A549 (cell line): ENCODE measurements around the gene ROCK1. TPM values are rescaled to one million over a fixed set of nuclear protein-coding genes. Genes with fewer than 3 reads are reported as not detected.

ENCODE experiments used
- ATAC-seq, 2 experiments: fragments of 200-7000 bp in 1 of 2; fragments of >200 bp in 1 of 2; cut with Nextera tagmentation in 1 of 2; cut with Tn5 transposase in 1 of 2; 3 replicates each; pipeline versions ENCODE4 v1.8.0 to v1.9.1; 2018 to 2020; ENCODE audit warnings: mild to moderate bottlenecking in 1 of 2, moderate library complexity in 1 of 2
- CTCF ChIA-PET: fragments of 300-600 bp; sonication (Branson Sonifier 250); formaldehyde crosslinking; extraction: SDS; loops from one replicate; lab custom pipeline; 2021; ENCODE audit warnings: antibody characterized with exemption, inconsistent platforms; lab: Yijun Ruan, JAX
- POLR2A ChIA-PET: fragments of 350-600 bp; formaldehyde crosslinking; extraction: SDS; loops from one replicate; lab custom pipeline; 2021; ENCODE audit warnings: antibody characterized with exemption, inconsistent platforms; lab: Yijun Ruan, JAX
- DNase-seq, 2 experiments: peaks; one replicate each; pipeline versions ENCODE4 v3.0.0 to v3.0.0-alpha.2; 2011 to 2016; ENCODE audit warnings: low read depth in 1 of 2, low spot score in 1 of 2
- FAIRE-seq: peaks from 2 replicates; lab custom pipeline; 2011; peaks lifted over from hg19 to GRCh38; lab: Jason Lieb, UNC
- H3K27ac ChIP-seq, 2 experiments: fragments of >200 bp; sonication (Bioruptor Twin); formaldehyde crosslinking; 3 replicates each; pipeline ENCODE4 v1.5.1; 2016 to 2017
- H3K4me1 ChIP-seq: fragments of >200 bp; sonication (Bioruptor Twin); formaldehyde crosslinking; 3 replicates; pipeline ENCODE4 v1.6.1; 2016
- H3K4me2 ChIP-seq: fragments of >200 bp; sonication (Bioruptor Twin); formaldehyde crosslinking; 3 replicates; pipeline ENCODE4 v1.6.1; 2016
- H3K4me3 ChIP-seq: fragments of >200 bp; sonication (Bioruptor Twin); formaldehyde crosslinking; 3 replicates; pipeline ENCODE4 v1.5.1; 2016
- H3K9me3 ChIP-seq: fragments of >200 bp; sonication (Bioruptor Twin); formaldehyde crosslinking; 3 replicates; pipeline ENCODE4 v1.6.1; 2016
- BHLHE40 ChIP-seq: IDR thresholded peaks from 2 replicates; pipeline ENCODE4 v1.6.1; 2012; ENCODE audit warnings: low read depth, low read length, inconsistent platforms
- CBX8 ChIP-seq: fragments of 200-600 bp; sonication (generic); IDR thresholded peaks from 2 replicates; pipeline ENCODE4 v1.6.1; 2016
- CTCF ChIP-seq: fragments of >200 bp; sonication (Bioruptor Twin); formaldehyde crosslinking; IDR thresholded peaks from 3 replicates; pipeline ENCODE4 v1.5.1; 2016
- EHMT2 ChIP-seq: fragments of 200-600 bp; sonication (generic); IDR thresholded peaks from 2 replicates; pipeline ENCODE4 v1.6.1; 2016; ENCODE audit warnings: antibody characterized with exemption, low read depth, mild to moderate bottlenecking, moderate library complexity
- ESRRA ChIP-seq: fragments of 150-350 bp; IDR thresholded peaks from 2 replicates; pipeline ENCODE4 v1.6.1; 2014; ENCODE audit warnings: mild to moderate bottlenecking, low read length, borderline replicate concordance
- GATA3 ChIP-seq: IDR thresholded peaks from 2 replicates; pipeline ENCODE4 v1.6.1; 2012; ENCODE audit warnings: borderline replicate concordance
- HES2 ChIP-seq: fragments of >200 bp; sonication (Bioruptor Twin); formaldehyde crosslinking; IDR thresholded peaks from 2 replicates; pipeline ENCODE4 v1.6.1; 2016
- HOXB13 ChIP-seq: fragments of 250-450 bp; sonication (Bioruptor Pico); IDR thresholded peaks from 2 replicates; pipeline ENCODE4 v1.5.0; 2020; ENCODE audit warnings: low read depth, mild to moderate bottlenecking, moderate library complexity
- HOXB5 ChIP-seq: fragments of 250-450 bp; sonication (Bioruptor Pico); IDR thresholded peaks from 2 replicates; pipeline ENCODE4 v1.5.0; 2020; ENCODE audit warnings: mild to moderate bottlenecking, moderate library complexity
- MAFK ChIP-seq: fragments of 450-650 bp; IDR thresholded peaks from 2 replicates; pipeline ENCODE4 v1.6.1; 2014; ENCODE audit not compliant: partially characterized antibody
- MAX ChIP-seq: IDR thresholded peaks from 2 replicates; pipeline ENCODE4 v1.6.1; 2012
- PBX3 ChIP-seq: IDR thresholded peaks from 2 replicates; pipeline ENCODE4 v1.6.1; 2012
- TFCP2L1 ChIP-seq: fragments of 250-450 bp; sonication (Bioruptor Pico); IDR thresholded peaks from 2 replicates; pipeline ENCODE4 v1.5.0; 2021; ENCODE audit warnings: mild to moderate bottlenecking
- TP53 ChIP-seq: fragments of 250-450 bp; sonication (Bioruptor Pico); IDR thresholded peaks from 2 replicates; pipeline ENCODE4 v1.5.0; 2021; ENCODE audit warnings: mild to moderate bottlenecking, moderate library complexity
- USF2 ChIP-seq: fragments of 450-650 bp; IDR thresholded peaks from 2 replicates; pipeline ENCODE4 v1.6.1; 2014; ENCODE audit warnings: antibody characterized with exemption
- ZC3H11A ChIP-seq: fragments of 450-650 bp; IDR thresholded peaks from 2 replicates; pipeline ENCODE4 v1.6.1; 2014; ENCODE audit warnings: antibody characterized with exemption, mild to moderate bottlenecking
- ZNF302 ChIP-seq: fragments of 250-450 bp; sonication (Bioruptor Pico); IDR thresholded peaks from 2 replicates; pipeline ENCODE4 v1.9.0; 2021; ENCODE audit warnings: inconsistent platforms, mild to moderate bottlenecking, moderate library complexity
- WGBS: methylation state at CpG from one replicate; pipeline ENCODE4 v1.1.6; 2017; ENCODE audit errors: missing lambda C conversion rate; 5-methylcytosine and 5-hydroxymethylcytosine counted together
- polyA plus RNA-seq, 4 experiments: library from polyadenylated mRNA; depleted of rRNA in 3 of 4; stranded (reverse); fragments of >200 nt; fragmentation: RNase III in 1 of 4; extraction: RNeasy Plus Mini Kit Qiagen cat#74134 plus additional on column Dnase treatment in 1 of 4; gene quantifications; 2 replicates in 3 of 4; 3 replicates in 1 of 4; pipeline ENCODE4 v1.2.3, GENCODE V29; 2011 to 2017

Gene ROCK1
- polyA plus RNA-seq, 2 of the 4 experiments (the other 2 are of a cell fraction) = 20.5 to 31.8 TPM

- WGBS = 96% methylated on average over 5 of the region's 9 CpGs
- ChIA-PET CTCF (no interaction called here), POLR2A (interaction anchor here (1.2 kb wide), 1 partner anchor 12 kb away, joined by 5 read pairs; the partner anchor contains the start of gene ROCK1)
- no peak overlapping the region for H3K4me2 ChIP-seq
- TF ChIP-seq BHLHE40 (no peak), ZC3H11A (no peak), HOXB13 (no peak), PBX3 (no peak), TFCP2L1 (CRISPR knock-in tag) (no peak), EHMT2 (no peak)
- no peaks in the 10 kb centered on the region for H3K9me3 ChIP-seq
- no peak overlapping the region for H3K4me3 ChIP-seq
- DNase-seq = no peak
- peaks cover 24% of the 10 kb centered on the region; the same call in 2 of the 3 replicates for H3K4me1 ChIP-seq
- no peak overlapping the region for H3K27ac ChIP-seq
- no peak for ATAC-seq
- no peak for FAIRE-seq
These were observed 12.2 kb downstream of the ROCK1 start for GRCh38 chr18:21099442-21099841.

GRCh38 chr18:21096760-21097159, 14.9 kb downstream of the ROCK1 start:
- FAIRE-seq (no peak), DNase-seq (no peak), ATAC-seq (no peak)
- TF ChIP-seq HOXB13 = no peak
- no peak for TF ChIP-seq HOXB5 (CRISPR knock-in tag)
- no peak for TF ChIP-seq GATA3
- WGBS = 93% methylated on average over 2 of the region's 2 CpGs
- no peak overlapping the region for H3K27ac ChIP-seq
- H3K4me3 ChIP-seq = no peak overlapping the region
- ChIA-PET POLR2A (no interaction called here), CTCF (no interaction called here)
- no peaks in the 10 kb centered on the region for H3K9me3 ChIP-seq
- peaks cover 15% of the 10 kb centered on the region; the same call in 2 of the 3 replicates for H3K4me1 ChIP-seq
- no peak overlapping the region for H3K4me2 ChIP-seq

- DNase-seq (no peak), FAIRE-seq (no peak), ATAC-seq (no peak)
- Histone ChIP-seq H3K4me1 (no peaks in the 10 kb centered on the region), H3K9me3 (no peaks in the 10 kb centered on the region), H3K4me3 (no peak overlapping the region), H3K27ac (no peak overlapping the region), H3K4me2 (no peak overlapping the region)
- WGBS = 90% methylated on average over 3 of the region's 3 CpGs
- CTCF ChIA-PET = no interaction called here
- no peak for TF ChIP-seq CBX8
- TF ChIP-seq USF2 = no peak
- TF ChIP-seq ZC3H11A = no peak
- TF ChIP-seq MAX = no peak
- no peak for TF ChIP-seq CTCF
- no peak for TF ChIP-seq ESRRA
- POLR2A ChIA-PET = no interaction called here
These were observed 18.5 kb downstream of the ROCK1 start for GRCh38 chr18:21093133-21093532.

GRCh38 chr18:21090680-21091079, 20.9 kb downstream of the ROCK1 start:
- ChIA-PET CTCF (interaction anchor here (0.6 kb wide), 1 partner anchor 418 kb away, joined by 3 read pairs; no protein-coding TSS in a partner anchor), POLR2A (no interaction called here)
- 88% methylated on average over 2 of the region's 2 CpGs for WGBS
- ATAC-seq (no peak), FAIRE-seq (no peak), DNase-seq (no peak)
- no peak overlapping the region for H3K4me3 ChIP-seq
- H3K4me2 ChIP-seq = no peak overlapping the region
- H3K4me1 ChIP-seq = no peaks in the 10 kb centered on the region
- TF ChIP-seq MAFK (peak; percentile 69), HES2 (no peak), ZNF302 (no peak), MAX (no peak), TP53 (no peak)
- H3K9me3 ChIP-seq = no peaks in the 10 kb centered on the region
- H3K27ac ChIP-seq = no peak overlapping the region
